ENCODE measurements around the gene TEN1. TPM values are rescaled to one million over a fixed set of nuclear protein-coding genes. Genes with fewer than 3 reads are reported as not detected.

The TEN1 gene
- total and polyA plus RNA-seq, 2 of the 13 experiments (the other 11 are each of a cell fraction or from before 2014, with no cell fraction given) = 18.0 to 21.3 TPM

DNA sequence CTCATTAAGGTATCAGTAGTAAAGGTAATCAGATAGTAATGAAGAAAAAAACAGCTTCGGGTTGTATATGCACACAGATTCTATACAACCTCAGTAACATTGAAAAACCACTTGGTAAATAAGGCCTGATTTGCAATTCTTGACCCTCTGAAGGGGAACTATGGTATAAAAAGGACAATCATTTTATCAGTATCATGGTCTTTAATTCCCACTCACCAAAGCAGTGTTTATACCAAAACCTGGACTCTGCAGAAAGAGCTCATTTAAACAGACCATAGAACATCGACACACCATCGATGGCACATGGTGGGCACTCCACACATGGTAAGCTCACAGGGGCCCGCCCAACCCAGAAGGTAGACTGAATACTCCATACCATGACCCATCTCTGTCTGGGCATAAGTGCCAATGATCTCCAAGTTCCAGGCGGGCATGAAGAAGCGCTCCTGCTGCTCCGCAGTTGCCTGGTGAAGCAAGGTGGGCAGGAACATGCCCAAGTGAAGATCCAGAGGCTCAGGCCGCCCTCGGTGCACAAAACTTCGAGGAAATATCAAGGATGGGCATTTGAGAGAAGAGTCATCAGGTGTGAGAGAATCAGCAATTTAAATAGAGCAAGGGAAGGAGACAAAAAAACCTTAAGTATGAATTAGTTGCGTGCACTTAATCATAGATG lies 19.1 kb upstream of the TEN1 start (continued):
- TF ChIP-seq, protein P1, sequence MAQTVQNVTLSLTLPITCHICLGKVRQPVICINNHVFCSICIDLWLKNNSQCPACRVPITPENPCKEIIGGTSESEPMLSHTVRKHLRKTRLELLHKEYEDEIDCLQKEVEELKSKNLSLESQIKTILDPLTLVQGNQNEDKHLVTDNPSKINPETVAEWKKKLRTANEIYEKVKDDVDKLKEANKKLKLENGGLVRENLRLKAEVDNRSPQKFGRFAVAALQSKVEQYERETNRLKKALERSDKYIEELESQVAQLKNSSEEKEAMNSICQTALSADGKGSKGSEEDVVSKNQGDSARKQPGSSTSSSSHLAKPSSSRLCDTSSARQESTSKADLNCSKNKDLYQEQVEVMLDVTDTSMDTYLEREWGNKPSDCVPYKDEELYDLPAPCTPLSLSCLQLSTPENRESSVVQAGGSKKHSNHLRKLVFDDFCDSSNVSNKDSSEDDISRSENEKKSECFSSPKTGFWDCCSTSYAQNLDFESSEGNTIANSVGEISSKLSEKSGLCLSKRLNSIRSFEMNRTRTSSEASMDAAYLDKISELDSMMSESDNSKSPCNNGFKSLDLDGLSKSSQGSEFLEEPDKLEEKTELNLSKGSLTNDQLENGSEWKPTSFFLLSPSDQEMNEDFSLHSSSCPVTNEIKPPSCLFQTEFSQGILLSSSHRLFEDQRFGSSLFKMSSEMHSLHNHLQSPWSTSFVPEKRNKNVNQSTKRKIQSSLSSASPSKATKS (CRISPR knock-in tag; IDR thresholded peaks at IDR 0.05) = no peak
- TF ChIP-seq MBD4 (IDR thresholded peaks at IDR 0.05; ENCODE audit: borderline replicate concordance, low read length) (0 out of 2 replicates have a peak, but pooled peaks have one; percentile 21), ZBTB38 (CRISPR knock-in tag; IDR thresholded peaks at IDR 0.05) (peak; percentile 58; the same call in 1 of the 2 replicates), HNRNPL (IDR thresholded peaks at IDR 0.05; ENCODE audit: low read depth, low read length) (0 out of 2 replicates have a peak, but pooled peaks have one; percentile 27), SP2 (CRISPR knock-in tag; IDR thresholded peaks at IDR 0.05) (no peak), ZNF121 (CRISPR knock-in tag; IDR thresholded peaks at IDR 0.05) (no peak), ZBTB8A (CRISPR knock-in tag; IDR thresholded peaks at IDR 0.05; ENCODE audit: borderline replicate concordance, low read depth) (no peak), ARID3A (IDR thresholded peaks at IDR 0.05; ENCODE audit: low read depth, low read length) (no peak), TBX3 (IDR thresholded peaks at IDR 0.05; ENCODE audit: borderline replicate concordance) (peak; percentile 14; the same call in 1 of the 2 replicates), ZNF878 (CRISPR knock-in tag; IDR thresholded peaks at IDR 0.05) (no peak)
- TF ChIP-seq, protein P2, sequence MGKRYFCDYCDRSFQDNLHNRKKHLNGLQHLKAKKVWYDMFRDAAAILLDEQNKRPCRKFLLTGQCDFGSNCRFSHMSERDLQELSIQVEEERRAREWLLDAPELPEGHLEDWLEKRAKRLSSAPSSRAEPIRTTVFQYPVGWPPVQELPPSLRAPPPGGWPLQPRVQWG (CRISPR knock-in tag; IDR thresholded peaks at IDR 0.05; ENCODE audit: borderline replicate concordance, low read depth) = no peak
- TF ChIP-seq, protein P3, sequence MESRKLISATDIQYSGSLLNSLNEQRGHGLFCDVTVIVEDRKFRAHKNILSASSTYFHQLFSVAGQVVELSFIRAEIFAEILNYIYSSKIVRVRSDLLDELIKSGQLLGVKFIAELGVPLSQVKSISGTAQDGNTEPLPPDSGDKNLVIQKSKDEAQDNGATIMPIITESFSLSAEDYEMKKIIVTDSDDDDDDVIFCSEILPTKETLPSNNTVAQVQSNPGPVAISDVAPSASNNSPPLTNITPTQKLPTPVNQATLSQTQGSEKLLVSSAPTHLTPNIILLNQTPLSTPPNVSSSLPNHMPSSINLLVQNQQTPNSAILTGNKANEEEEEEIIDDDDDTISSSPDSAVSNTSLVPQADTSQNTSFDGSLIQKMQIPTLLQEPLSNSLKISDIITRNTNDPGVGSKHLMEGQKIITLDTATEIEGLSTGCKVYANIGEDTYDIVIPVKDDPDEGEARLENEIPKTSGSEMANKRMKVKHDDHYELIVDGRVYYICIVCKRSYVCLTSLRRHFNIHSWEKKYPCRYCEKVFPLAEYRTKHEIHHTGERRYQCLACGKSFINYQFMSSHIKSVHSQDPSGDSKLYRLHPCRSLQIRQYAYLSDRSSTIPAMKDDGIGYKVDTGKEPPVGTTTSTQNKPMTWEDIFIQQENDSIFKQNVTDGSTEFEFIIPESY (CRISPR knock-in tag; IDR thresholded peaks at IDR 0.05) = no peak
- TF ChIP-seq, protein P4, sequence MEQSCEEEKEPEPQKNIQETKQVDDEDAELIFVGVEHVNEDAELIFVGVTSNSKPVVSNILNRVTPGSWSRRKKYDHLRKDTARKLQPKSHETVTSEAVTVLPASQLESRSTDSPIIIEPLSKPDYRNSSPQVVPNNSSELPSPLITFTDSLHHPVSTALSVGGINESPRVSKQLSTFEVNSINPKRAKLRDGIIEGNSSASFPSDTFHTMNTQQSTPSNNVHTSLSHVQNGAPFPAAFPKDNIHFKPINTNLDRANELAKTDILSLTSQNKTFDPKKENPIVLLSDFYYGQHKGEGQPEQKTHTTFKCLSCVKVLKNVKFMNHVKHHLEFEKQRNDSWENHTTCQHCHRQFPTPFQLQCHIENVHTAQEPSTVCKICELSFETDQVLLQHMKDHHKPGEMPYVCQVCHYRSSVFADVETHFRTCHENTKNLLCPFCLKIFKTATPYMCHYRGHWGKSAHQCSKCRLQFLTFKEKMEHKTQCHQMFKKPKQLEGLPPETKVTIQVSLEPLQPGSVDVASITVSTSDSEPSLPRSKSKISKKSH (CRISPR knock-in tag; IDR thresholded peaks at IDR 0.05; ENCODE audit: borderline replicate concordance) = no peak
- TF ChIP-seq, protein P5, sequence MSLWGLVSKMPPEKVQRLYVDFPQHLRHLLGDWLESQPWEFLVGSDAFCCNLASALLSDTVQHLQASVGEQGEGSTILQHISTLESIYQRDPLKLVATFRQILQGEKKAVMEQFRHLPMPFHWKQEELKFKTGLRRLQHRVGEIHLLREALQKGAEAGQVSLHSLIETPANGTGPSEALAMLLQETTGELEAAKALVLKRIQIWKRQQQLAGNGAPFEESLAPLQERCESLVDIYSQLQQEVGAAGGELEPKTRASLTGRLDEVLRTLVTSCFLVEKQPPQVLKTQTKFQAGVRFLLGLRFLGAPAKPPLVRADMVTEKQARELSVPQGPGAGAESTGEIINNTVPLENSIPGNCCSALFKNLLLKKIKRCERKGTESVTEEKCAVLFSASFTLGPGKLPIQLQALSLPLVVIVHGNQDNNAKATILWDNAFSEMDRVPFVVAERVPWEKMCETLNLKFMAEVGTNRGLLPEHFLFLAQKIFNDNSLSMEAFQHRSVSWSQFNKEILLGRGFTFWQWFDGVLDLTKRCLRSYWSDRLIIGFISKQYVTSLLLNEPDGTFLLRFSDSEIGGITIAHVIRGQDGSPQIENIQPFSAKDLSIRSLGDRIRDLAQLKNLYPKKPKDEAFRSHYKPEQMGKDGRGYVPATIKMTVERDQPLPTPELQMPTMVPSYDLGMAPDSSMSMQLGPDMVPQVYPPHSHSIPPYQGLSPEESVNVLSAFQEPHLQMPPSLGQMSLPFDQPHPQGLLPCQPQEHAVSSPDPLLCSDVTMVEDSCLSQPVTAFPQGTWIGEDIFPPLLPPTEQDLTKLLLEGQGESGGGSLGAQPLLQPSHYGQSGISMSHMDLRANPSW (CRISPR knock-in tag; IDR thresholded peaks at IDR 0.05; ENCODE audit: borderline replicate concordance) = 0 out of 2 replicates have a peak, but pooled peaks have one; percentile 49
- TF ChIP-seq, protein P6, sequence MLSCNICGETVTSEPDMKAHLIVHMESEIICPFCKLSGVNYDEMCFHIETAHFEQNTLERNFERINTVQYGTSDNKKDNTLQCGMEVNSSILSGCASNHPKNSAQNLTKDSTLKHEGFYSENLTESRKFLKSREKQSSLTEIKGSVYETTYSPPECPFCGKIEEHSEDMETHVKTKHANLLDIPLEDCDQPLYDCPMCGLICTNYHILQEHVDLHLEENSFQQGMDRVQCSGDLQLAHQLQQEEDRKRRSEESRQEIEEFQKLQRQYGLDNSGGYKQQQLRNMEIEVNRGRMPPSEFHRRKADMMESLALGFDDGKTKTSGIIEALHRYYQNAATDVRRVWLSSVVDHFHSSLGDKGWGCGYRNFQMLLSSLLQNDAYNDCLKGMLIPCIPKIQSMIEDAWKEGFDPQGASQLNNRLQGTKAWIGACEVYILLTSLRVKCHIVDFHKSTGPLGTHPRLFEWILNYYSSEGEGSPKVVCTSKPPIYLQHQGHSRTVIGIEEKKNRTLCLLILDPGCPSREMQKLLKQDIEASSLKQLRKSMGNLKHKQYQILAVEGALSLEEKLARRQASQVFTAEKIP (CRISPR knock-in tag; IDR thresholded peaks at IDR 0.05; ENCODE audit: borderline replicate concordance) = no peak

All from HepG2 (cell line).